Measurements from ENCODE around the gene AMZ1. TPM values are rescaled to one million over a fixed set of nuclear protein-coding genes. Genes with fewer than 3 reads are reported as not detected.

Gene AMZ1
- total and polyA plus RNA-seq, 10 of the 15 experiments (the other 5 are each of a cell fraction or from before 2014, with no cell fraction given) = 0.02 to 2.0 (median 0.69) TPM

DNA sequence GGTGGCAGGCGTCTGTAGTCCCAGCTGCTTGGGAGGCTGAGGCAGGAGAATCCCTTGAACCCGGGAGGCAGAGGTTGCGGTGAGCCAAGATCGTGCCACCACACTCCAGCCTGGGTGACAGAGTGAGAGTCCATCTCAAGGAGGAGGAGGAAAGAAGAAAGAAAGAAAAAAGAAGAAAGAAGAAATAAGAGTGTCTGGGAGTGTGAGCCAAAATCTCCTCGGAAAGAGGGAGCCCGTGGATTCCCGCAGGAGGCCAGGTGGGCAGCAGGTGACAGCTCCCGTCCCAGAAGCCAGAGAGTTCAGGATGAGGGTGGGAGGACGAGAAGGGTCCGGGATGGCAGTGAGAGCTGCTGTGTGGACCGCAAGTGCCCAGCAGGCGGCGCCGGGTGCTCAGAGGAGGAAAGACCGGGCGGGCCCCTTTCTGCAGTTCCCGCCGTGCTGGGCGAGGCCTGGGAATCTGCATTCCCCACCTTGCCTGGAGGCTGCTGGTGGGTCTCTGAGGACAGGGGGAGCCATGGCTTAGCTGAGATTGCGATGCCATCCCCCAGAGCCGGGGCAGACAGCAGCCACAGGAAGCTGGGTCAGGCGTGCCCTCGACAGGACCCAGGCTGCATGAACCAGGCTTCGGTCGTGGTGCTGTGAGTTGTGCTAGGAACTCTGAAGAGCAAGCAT lies 17.1 kb upstream of the AMZ1 start (continued):
- TF ChIP-seq NFYA (IDR thresholded peaks at IDR 0.05; ENCODE audit: borderline replicate concordance, low read depth, low read length) = no peak
- TF ChIP-seq, protein P1, sequence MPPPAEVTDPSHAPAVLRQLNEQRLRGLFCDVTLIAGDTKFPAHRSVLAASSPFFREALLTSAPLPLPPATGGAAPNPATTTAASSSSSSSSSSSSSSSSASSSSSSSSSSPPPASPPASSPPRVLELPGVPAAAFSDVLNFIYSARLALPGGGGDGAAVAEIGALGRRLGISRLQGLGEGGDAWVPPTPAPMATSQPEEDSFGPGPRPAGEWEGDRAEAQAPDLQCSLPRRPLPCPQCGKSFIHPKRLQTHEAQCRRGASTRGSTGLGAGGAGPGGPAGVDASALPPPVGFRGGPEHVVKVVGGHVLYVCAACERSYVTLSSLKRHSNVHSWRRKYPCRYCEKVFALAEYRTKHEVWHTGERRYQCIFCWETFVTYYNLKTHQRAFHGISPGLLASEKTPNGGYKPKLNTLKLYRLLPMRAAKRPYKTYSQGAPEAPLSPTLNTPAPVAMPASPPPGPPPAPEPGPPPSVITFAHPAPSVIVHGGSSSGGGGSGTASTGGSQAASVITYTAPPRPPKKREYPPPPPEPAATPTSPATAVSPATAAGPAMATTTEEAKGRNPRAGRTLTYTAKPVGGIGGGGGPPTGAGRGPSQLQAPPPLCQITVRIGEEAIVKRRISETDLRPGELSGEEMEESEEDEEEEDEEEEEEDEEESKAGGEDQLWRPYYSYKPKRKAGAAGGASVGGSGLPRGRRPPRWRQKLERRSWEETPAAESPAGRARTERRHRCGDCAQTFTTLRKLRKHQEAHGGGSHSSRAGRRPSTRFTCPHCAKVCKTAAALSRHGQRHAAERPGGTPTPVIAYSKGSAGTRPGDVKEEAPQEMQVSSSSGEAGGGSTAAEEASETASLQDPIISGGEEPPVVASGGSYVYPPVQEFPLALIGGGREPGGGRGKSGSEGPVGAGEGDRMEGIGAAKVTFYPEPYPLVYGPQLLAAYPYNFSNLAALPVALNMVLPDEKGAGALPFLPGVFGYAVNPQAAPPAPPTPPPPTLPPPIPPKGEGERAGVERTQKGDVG (CRISPR knock-in tag; IDR thresholded peaks at IDR 0.05) = no peak
- no peak for TF ChIP-seq PAX5 (IDR thresholded peaks at IDR 0.05; ENCODE audit: borderline replicate concordance, low read depth, low read length)
- TF ChIP-seq STAT3 (IDR thresholded peaks at IDR 0.05; ENCODE audit: low read depth, low read length) = no peak
- TF ChIP-seq MXI1 (IDR thresholded peaks at IDR 0.05; ENCODE audit: low read depth, low read length) = no peak
- TF ChIP-seq SIN3A (IDR thresholded peaks at IDR 0.05; ENCODE audit: low read depth, low read length) = no peak
- TF ChIP-seq, protein P2, sequence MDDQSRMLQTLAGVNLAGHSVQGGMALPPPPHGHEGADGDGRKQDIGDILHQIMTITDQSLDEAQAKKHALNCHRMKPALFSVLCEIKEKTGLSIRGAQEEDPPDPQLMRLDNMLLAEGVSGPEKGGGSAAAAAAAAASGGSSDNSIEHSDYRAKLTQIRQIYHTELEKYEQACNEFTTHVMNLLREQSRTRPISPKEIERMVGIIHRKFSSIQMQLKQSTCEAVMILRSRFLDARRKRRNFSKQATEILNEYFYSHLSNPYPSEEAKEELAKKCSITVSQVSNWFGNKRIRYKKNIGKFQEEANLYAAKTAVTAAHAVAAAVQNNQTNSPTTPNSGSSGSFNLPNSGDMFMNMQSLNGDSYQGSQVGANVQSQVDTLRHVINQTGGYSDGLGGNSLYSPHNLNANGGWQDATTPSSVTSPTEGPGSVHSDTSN (IDR thresholded peaks at IDR 0.05; ENCODE audit: insufficient replicate concordance, low read depth, low read length) = no peak
- no peak for TF ChIP-seq ZNF24 (IDR thresholded peaks at IDR 0.05)
- TF ChIP-seq, protein P3, sequence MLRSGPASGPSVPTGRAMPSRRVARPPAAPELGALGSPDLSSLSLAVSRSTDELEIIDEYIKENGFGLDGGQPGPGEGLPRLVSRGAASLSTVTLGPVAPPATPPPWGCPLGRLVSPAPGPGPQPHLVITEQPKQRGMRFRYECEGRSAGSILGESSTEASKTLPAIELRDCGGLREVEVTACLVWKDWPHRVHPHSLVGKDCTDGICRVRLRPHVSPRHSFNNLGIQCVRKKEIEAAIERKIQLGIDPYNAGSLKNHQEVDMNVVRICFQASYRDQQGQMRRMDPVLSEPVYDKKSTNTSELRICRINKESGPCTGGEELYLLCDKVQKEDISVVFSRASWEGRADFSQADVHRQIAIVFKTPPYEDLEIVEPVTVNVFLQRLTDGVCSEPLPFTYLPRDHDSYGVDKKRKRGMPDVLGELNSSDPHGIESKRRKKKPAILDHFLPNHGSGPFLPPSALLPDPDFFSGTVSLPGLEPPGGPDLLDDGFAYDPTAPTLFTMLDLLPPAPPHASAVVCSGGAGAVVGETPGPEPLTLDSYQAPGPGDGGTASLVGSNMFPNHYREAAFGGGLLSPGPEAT (IDR thresholded peaks at IDR 0.05; ENCODE audit: low read depth) = 0 out of 2 replicates have a peak, but pooled peaks have one; percentile 27
- TF ChIP-seq FOXM1 (IDR thresholded peaks at IDR 0.05; ENCODE audit: low read depth, low read length) = no peak
- no peak for TF ChIP-seq HDAC2 (IDR thresholded peaks at IDR 0.05)
- no peak for TF ChIP-seq CREM (IDR thresholded peaks at IDR 0.05; ENCODE audit: low read depth)
- TF ChIP-seq, protein P4, sequence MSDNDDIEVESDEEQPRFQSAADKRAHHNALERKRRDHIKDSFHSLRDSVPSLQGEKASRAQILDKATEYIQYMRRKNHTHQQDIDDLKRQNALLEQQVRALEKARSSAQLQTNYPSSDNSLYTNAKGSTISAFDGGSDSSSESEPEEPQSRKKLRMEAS (IDR thresholded peaks at IDR 0.05; ENCODE audit: low read depth, low read length) = no peak
- TF ChIP-seq RUNX3 (IDR thresholded peaks at IDR 0.05; ENCODE audit: low read length) = peak; percentile 78
- TF ChIP-seq HDAC6 (IDR thresholded peaks at IDR 0.05; ENCODE audit: unreplicated experiment) = no peak
- TF ChIP-seq NFIC (IDR thresholded peaks at IDR 0.05; ENCODE audit: low read depth, low read length) = no peak
- TF ChIP-seq YBX1 (IDR thresholded peaks at IDR 0.05) = no peak
- TF ChIP-seq SPI1 (IDR thresholded peaks at IDR 0.05; ENCODE audit: borderline replicate concordance, insufficient read depth, low read depth, low read length) = no peak
- no peak for TF ChIP-seq SP1 (IDR thresholded peaks at IDR 0.05; ENCODE audit: low read depth, low read length)
- TF ChIP-seq, protein P5, sequence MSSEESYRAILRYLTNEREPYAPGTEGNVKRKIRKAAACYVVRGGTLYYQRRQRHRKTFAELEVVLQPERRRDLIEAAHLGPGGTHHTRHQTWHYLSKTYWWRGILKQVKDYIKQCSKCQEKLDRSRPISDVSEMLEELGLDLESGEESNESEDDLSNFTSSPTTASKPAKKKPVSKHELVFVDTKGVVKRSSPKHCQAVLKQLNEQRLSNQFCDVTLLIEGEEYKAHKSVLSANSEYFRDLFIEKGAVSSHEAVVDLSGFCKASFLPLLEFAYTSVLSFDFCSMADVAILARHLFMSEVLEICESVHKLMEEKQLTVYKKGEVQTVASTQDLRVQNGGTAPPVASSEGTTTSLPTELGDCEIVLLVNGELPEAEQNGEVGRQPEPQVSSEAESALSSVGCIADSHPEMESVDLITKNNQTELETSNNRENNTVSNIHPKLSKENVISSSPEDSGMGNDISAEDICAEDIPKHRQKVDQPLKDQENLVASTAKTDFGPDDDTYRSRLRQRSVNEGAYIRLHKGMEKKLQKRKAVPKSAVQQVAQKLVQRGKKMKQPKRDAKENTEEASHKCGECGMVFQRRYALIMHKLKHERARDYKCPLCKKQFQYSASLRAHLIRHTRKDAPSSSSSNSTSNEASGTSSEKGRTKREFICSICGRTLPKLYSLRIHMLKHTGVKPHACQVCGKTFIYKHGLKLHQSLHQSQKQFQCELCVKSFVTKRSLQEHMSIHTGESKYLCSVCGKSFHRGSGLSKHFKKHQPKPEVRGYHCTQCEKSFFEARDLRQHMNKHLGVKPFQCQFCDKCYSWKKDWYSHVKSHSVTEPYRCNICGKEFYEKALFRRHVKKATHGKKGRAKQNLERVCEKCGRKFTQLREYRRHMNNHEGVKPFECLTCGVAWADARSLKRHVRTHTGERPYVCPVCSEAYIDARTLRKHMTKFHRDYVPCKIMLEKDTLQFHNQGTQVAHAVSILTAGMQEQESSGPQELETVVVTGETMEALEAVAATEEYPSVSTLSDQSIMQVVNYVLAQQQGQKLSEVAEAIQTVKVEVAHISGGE (CRISPR knock-in tag; IDR thresholded peaks at IDR 0.05) = no peak
- TF ChIP-seq TAF1 (IDR thresholded peaks at IDR 0.05; ENCODE audit: borderline replicate concordance, low read depth, low read length) = no peak
- TF ChIP-seq CHD2 (IDR thresholded peaks at IDR 0.05; ENCODE audit: borderline replicate concordance, low read depth, low read length) = no peak

Measured in GM12878 (cell line).